GM12872 (cell line): ENCODE results near the gene SEMA6D.
A peak's percentile ranks its signal among the peaks of the same experiment; 100 is the strongest.

Experiments
- TF ChIP-seq, protein P1 (sequence below): IDR thresholded peaks from 3 replicates; pipeline ENCODE4 v1.5.1; 2011; ENCODE audit warnings: low read depth, mild to moderate bottlenecking, low read length, moderate library complexity; ENCODE audit not compliant: insufficient read depth

The SEMA6D gene

DNA sequence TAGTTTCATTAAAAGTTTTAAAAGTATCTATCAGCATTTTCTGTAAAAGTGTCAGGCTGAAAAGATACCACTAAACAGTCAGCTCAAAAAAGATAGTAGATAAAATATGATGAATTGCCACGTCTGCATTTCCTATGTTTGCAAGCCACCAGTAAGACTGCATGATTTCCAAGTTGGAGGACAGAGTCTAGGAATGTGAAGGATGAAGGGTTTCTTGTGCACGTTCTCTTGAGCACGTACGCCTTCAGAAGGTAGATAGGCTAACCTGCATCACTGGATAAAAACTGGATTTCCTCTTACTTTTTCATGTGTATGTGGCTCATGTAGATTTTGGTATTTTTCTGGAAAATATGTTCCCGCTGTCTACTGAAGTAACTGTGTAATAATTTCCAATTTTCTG, 9.9 kb upstream of the SEMA6D start:
- TF ChIP-seq, protein P1, sequence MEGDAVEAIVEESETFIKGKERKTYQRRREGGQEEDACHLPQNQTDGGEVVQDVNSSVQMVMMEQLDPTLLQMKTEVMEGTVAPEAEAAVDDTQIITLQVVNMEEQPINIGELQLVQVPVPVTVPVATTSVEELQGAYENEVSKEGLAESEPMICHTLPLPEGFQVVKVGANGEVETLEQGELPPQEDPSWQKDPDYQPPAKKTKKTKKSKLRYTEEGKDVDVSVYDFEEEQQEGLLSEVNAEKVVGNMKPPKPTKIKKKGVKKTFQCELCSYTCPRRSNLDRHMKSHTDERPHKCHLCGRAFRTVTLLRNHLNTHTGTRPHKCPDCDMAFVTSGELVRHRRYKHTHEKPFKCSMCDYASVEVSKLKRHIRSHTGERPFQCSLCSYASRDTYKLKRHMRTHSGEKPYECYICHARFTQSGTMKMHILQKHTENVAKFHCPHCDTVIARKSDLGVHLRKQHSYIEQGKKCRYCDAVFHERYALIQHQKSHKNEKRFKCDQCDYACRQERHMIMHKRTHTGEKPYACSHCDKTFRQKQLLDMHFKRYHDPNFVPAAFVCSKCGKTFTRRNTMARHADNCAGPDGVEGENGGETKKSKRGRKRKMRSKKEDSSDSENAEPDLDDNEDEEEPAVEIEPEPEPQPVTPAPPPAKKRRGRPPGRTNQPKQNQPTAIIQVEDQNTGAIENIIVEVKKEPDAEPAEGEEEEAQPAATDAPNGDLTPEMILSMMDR: no peak

DNA sequence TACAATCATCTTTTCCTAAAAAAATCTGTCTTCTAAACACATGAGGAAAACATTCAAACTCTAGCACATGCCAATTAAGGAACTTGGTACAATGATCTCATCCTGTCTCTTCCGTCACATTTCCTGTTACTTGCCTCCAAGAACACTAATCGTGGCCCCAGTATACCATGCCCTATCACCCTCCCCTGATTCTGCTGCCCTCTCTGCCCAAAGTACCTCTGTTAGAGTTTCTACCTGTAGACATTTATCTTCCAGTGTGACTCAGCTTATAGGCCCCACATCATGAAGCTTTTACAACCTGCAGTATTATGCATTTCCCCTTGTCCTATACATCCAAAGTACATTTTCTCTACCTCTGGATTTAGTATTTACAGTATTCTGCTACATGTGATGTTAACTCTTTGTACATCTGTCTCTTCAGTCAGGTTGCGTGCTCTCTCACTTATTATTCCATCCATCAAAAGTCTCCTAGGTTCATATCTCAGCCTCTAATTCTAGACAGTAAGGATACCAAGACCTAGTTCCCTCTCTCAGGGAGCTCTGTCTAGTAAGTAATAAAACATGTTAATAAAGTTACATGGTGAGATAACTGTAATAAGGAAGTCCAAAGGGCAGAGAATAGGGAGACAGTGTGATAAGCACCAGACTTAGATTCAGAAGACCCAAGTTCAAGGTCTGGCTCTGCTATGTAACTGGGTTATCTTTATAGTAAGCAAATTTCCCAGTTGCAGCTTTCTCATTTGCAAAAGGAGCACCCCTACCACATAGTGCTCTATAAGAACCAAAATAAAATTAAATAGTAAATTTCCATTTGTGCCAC, 8.9 kb upstream of the SEMA6D start:
- TF ChIP-seq, protein P1: no peak

- TF ChIP-seq, protein P1: peak; percentile 45
Observed at GRCh38 chr15:47711655-47712054, 5.7 kb upstream of the SEMA6D start.

DNA sequence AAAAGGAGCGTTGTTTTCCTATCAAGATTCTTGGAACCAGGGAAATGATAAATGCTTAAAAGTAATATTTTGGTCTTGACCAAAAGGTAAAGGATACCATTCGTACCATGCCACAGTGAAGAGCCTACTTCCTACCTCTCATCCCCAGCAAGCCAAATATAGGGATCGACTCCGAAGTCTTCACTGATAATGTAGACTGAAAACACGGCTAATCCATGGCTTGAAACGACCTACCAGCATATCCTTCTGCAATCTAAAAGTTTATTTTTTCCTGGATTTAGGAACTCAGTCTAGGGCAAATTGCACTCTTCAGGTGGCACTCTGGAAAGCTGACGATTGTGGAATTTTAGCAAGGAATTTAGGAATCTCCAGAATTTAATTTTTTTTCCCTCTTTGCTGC, 1.9 kb upstream of the SEMA6D start:
- TF ChIP-seq, protein P1: no peak

DNA sequence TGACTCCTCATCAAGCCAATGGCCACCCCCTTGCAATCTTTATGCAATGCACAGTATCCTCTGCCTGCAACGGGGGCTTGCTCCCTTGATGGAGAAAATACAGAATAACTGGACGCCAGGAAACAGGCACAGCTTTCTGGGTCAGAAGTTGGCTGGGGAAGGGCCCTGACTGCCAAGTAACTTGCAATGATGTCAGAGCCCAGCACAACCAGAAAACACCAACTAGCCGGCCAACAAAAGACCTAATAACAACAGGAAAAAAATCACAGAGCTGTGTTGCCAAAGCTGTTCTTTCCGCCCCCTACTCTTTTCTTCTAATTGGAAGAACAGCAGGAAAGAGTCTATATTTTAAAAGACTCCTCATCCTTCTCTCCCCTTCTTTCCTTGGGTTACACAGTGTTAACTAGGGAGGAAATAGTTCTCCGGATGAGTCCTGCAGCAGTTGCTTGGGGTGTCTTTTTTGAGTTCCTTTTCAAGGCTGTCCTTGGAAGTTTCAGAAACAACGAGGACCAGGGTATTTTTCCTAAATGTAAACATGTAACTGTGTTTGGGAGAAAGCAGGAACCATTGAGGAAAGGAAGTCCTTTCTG, 1.4 kb upstream of the SEMA6D start:
- TF ChIP-seq, protein P1: no peak

DNA sequence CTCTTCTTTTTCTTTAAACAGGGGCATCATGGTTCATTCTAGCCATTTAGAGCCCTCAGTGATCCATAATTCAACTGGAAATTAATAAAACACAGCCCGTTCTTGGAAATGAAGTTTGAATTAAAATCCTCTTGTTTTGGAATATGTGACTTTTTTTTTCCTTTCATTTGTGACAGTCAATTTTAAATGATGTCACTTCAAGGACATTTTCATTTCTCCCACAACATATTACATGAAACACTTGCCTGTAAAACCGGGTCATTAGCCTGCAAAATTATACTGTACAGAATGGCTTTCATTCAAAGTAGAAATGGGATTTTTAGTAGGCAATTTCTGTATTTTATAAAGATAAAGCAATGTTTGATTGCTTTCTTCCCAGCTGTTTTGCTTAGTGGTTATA, 789 bp upstream of the SEMA6D start:
- TF ChIP-seq, protein P1: no peak

- TF ChIP-seq, protein P1: no peak
Observed at GRCh38 chr15:47718497-47719437, 1.5 kb downstream of the SEMA6D start.
